GM23338 (cell line): ENCODE measurements around the gene SPN. TPM values are rescaled to one million over a fixed set of nuclear protein-coding genes. Genes with fewer than 3 reads are reported as not detected.

ENCODE experiments used
- ATAC-seq: fragments of 200-7000 bp; cut with Tn5 transposase; 3 replicates; pipeline ENCODE4 v1.9.1; 2020
- DNase-seq: peaks from one replicate; pipeline ENCODE4 v3.0.0-alpha.2; 2015; ENCODE audit warnings: low spot score
- H2AFZ ChIP-seq: fragments of 200-600 bp; sonication (generic); 2 replicates; pipeline ENCODE4 v1.8.0; 2016; ENCODE audit warnings: antibody characterized with exemption, mild to moderate bottlenecking, moderate library complexity
- H3F3A ChIP-seq: fragments of 200-600 bp; sonication (generic); replicated peaks from 2 replicates; pipeline ENCODE4 v1.8.0; 2017; ENCODE audit warnings: antibody characterized with exemption, mixed run types, low read depth
- H3K27ac ChIP-seq: fragments of 200-600 bp; sonication (generic); 2 replicates; pipeline ENCODE4 v1.6.1; 2016; ENCODE audit warnings: low read depth
- H3K27me3 ChIP-seq: fragments of 200-600 bp; sonication (generic); 2 replicates; pipeline ENCODE4 v1.8.0; 2016; ENCODE audit warnings: mild to moderate bottlenecking, mixed run types, moderate library complexity; ENCODE audit not compliant: insufficient read depth
- H3K36me3 ChIP-seq: fragments of 200-600 bp; sonication (generic); 2 replicates; pipeline ENCODE4 v1.8.0; 2016; ENCODE audit warnings: mild to moderate bottlenecking; ENCODE audit not compliant: insufficient read depth
- H3K4me1 ChIP-seq: fragments of 200-600 bp; sonication (generic); 2 replicates; pipeline ENCODE4 v1.8.0; 2016; ENCODE audit warnings: mild to moderate bottlenecking, moderate library complexity; ENCODE audit not compliant: insufficient read depth
- H3K4me2 ChIP-seq: fragments of 200-600 bp; sonication (generic); 2 replicates; pipeline ENCODE4 v1.7.1; 2017; ENCODE audit warnings: mixed run types
- H3K4me3 ChIP-seq: fragments of 200-600 bp; sonication (generic); 2 replicates; pipeline ENCODE4 v1.6.1; 2016; ENCODE audit warnings: mixed run types
- H3K79me2 ChIP-seq: fragments of 200-600 bp; sonication (generic); replicated peaks from 2 replicates; pipeline ENCODE4 v1.8.0; 2017; ENCODE audit warnings: mild to moderate bottlenecking; ENCODE audit not compliant: insufficient read depth
- H3K9me2 ChIP-seq: fragments of 200-600 bp; sonication (generic); 2 replicates; pipeline ENCODE4 v1.8.0; 2017; ENCODE audit not compliant: insufficient read depth
- H4K20me1 ChIP-seq: fragments of 200-600 bp; sonication (generic); replicated peaks from 2 replicates; pipeline ENCODE4 v1.8.0; 2017; ENCODE audit warnings: mild to moderate bottlenecking; ENCODE audit not compliant: insufficient read depth
- H3K27ac Mint-ChIP-seq: 2 replicates; pipeline ENCODE4 v1.8.0; 2020; ENCODE audit warnings: inconsistent platforms, mild to moderate bottlenecking, moderate library complexity, mixed read lengths
- H3K27me3 Mint-ChIP-seq: 3 replicates; pipeline ENCODE4 v1.8.0; 2022; ENCODE audit warnings: low read depth, mild to moderate bottlenecking, moderate library complexity, mixed read lengths, inconsistent platforms; ENCODE audit not compliant: insufficient read depth, poor library complexity
- H3K36me3 Mint-ChIP-seq: 3 replicates; pipeline ENCODE4 v1.8.0; 2021; ENCODE audit warnings: low read depth, mild to moderate bottlenecking, inconsistent platforms, moderate library complexity, mixed read lengths
- H3K4me1 Mint-ChIP-seq: 3 replicates; pipeline ENCODE4 v1.8.0; 2020; ENCODE audit warnings: mild to moderate bottlenecking, inconsistent platforms, mixed read lengths
- H3K4me3 Mint-ChIP-seq: 3 replicates; pipeline ENCODE4 v1.8.0; 2021; ENCODE audit warnings: moderate library complexity, mild to moderate bottlenecking, inconsistent platforms, mixed read lengths
- H3K9me3 Mint-ChIP-seq: 3 replicates; pipeline ENCODE4 v1.8.0; 2020; ENCODE audit warnings: moderate library complexity, mild to moderate bottlenecking, inconsistent platforms, mixed read lengths
- CREB1 ChIP-seq: fragments of 250-450 bp; sonication (Bioruptor Pico); IDR thresholded peaks from 2 replicates; pipeline ENCODE4 v1.5.0; 2020; ENCODE audit warnings: low read depth, mild to moderate bottlenecking, moderate library complexity
- EZH2phosphoT487 ChIP-seq: fragments of 200-600 bp; sonication (generic); IDR thresholded peaks from one replicate; pipeline ENCODE4 v1.8.1; 2018; ENCODE audit warnings: antibody characterized with exemption; ENCODE audit not compliant: unreplicated experiment
- JUNB ChIP-seq: IDR thresholded peaks from one replicate; pipeline ENCODE4 v1.6.1; 2016; ENCODE audit warnings: antibody characterized with exemption; ENCODE audit not compliant: unreplicated experiment
- POLR2AphosphoS5 ChIP-seq: IDR thresholded peaks from 2 replicates; pipeline ENCODE4 v1.6.1; 2016; ENCODE audit warnings: antibody characterized with exemption, low read depth
- ZNF114 ChIP-seq: fragments of 250-450 bp; sonication (Bioruptor Pico); IDR thresholded peaks from 2 replicates; pipeline ENCODE4 v1.5.0; 2020; ENCODE audit warnings: mild to moderate bottlenecking, moderate library complexity
- ZNF331 ChIP-seq: fragments of 250-450 bp; sonication (Bioruptor Pico); IDR thresholded peaks from 2 replicates; pipeline ENCODE4 v1.5.0; 2020; ENCODE audit warnings: low read depth, mild to moderate bottlenecking, moderate library complexity
- polyA plus RNA-seq: library from polyadenylated mRNA; unstranded; fragments of >200 nt; fragmentation: Nextera tagmentation; extraction: Ambion mirVana; gene quantifications from 2 replicates; pipeline ENCODE4 v1.2.1, GENCODE V29; 2016
- total RNA-seq: library from RNA; depleted of rRNA; stranded (reverse); fragments of >200 nt; shearing (Covaris generic); gene quantifications from 2 replicates; pipeline ENCODE4 v1.2.3, GENCODE V29; 2014
- TF ChIP-seq, protein P1 (sequence below): IDR thresholded peaks from one replicate; pipeline ENCODE4 v1.6.1; 2018; ENCODE audit warnings: antibody characterized with exemption; ENCODE audit not compliant: unreplicated experiment
- TF ChIP-seq, protein P2 (sequence below): fragments of 250-450 bp; sonication (Bioruptor Pico); IDR thresholded peaks from 2 replicates; pipeline ENCODE4 v1.5.0; 2020; ENCODE audit warnings: mild to moderate bottlenecking, moderate library complexity

The SPN gene
- total and polyA plus RNA-seq, 2 experiments from 2014 or later = 0.52 to 2.3 TPM

DNA sequence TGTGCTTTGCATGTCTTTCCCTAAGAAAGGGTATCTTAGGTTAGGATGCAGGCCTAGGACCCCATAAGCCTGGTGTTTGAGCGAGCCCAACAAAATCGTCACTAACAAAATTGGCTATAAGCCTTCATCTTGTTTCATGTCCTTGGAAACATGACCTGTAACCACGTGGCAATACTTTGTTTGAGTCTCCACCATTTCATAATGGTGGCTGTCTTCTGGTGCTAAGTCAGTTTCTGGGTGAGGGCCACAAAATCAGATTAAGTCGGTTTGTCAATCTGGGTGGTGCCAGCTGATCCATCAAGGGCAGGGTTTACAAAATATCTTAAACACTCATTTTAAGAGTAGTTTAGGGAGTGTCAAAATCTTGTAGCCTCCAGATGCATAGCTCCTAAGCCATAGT lies 49.8 kb downstream of the SPN start:
- no peak for ATAC-seq
- Histone ChIP-seq H4K20me1 (peaks cover 25% of the 10 kb centered on the region), H3F3A (peaks cover 29% of the 10 kb centered on the region; the same call in 1 of the 2 replicates), H3K4me3 (peak overlapping the region; percentile 63; the same call in 1 of the 2 replicates), H2AFZ (no peak overlapping the region), H3K36me3 (peaks cover 34% of the 10 kb centered on the region), H3K9me2 (no peaks in the 10 kb centered on the region), H3K27ac (peak overlapping the region; percentile 96), H3K4me1 (peaks cover 43% of the 10 kb centered on the region), H3K27me3 (no peaks in the 10 kb centered on the region), H3K79me2 (peaks cover 80% of the 10 kb centered on the region), H3K4me2 (peak overlapping the region; percentile 86)
- H3K4me1 Mint-ChIP-seq = peaks cover 38% of the 10 kb centered on the region
- H3K36me3 Mint-ChIP-seq = peaks cover 79% of the 10 kb centered on the region
- peaks cover 20% of the 10 kb centered on the region; the same call in 2 of the 3 replicates for H3K9me3 Mint-ChIP-seq
- peaks cover 34% of the 10 kb centered on the region for H3K27me3 Mint-ChIP-seq
- no peak for DNase-seq
- TF ChIP-seq, protein P1, sequence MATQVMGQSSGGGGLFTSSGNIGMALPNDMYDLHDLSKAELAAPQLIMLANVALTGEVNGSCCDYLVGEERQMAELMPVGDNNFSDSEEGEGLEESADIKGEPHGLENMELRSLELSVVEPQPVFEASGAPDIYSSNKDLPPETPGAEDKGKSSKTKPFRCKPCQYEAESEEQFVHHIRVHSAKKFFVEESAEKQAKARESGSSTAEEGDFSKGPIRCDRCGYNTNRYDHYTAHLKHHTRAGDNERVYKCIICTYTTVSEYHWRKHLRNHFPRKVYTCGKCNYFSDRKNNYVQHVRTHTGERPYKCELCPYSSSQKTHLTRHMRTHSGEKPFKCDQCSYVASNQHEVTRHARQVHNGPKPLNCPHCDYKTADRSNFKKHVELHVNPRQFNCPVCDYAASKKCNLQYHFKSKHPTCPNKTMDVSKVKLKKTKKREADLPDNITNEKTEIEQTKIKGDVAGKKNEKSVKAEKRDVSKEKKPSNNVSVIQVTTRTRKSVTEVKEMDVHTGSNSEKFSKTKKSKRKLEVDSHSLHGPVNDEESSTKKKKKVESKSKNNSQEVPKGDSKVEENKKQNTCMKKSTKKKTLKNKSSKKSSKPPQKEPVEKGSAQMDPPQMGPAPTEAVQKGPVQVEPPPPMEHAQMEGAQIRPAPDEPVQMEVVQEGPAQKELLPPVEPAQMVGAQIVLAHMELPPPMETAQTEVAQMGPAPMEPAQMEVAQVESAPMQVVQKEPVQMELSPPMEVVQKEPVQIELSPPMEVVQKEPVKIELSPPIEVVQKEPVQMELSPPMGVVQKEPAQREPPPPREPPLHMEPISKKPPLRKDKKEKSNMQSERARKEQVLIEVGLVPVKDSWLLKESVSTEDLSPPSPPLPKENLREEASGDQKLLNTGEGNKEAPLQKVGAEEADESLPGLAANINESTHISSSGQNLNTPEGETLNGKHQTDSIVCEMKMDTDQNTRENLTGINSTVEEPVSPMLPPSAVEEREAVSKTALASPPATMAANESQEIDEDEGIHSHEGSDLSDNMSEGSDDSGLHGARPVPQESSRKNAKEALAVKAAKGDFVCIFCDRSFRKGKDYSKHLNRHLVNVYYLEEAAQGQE = no peak
- H3K27ac Mint-ChIP-seq = peak overlapping the region; percentile 44; the same call in 1 of the 2 replicates
- peak overlapping the region; percentile 96; the same call in 2 of the 3 replicates for H3K4me3 Mint-ChIP-seq

DNA sequence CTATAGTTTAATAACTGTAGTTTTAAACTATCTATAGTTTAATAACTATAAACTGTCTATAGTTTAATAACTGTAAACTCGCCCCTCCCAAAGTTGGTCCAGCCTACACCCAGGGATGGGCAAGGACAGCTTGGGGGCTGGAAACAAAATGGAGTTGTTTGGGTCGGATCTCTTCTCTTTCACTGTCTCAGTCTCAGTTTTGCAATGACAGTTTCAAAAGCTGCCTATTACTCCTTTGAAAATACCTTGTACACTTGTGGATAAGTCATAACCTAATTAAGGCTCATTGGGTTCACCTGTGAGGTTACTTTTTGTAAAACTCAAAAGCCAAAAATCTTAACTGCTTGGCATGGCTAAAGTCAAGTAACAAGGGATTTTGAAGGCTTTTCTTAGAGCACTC lies 51.3 kb downstream of the SPN start:
- Histone ChIP-seq H3K36me3 (peaks cover 35% of the 10 kb centered on the region), H3K4me3 (no peak overlapping the region), H2AFZ (no peak overlapping the region), H4K20me1 (peaks cover 27% of the 10 kb centered on the region), H3K27ac (peak overlapping the region; percentile 51; the same call in 1 of the 2 replicates), H3K27me3 (no peaks in the 10 kb centered on the region), H3K79me2 (peaks cover 93% of the 10 kb centered on the region), H3K9me2 (no peaks in the 10 kb centered on the region), H3K4me2 (no peak overlapping the region), H3K4me1 (peaks cover 53% of the 10 kb centered on the region), H3F3A (peaks cover 29% of the 10 kb centered on the region; the same call in 1 of the 2 replicates)
- peaks cover 7% of the 10 kb centered on the region; the same call in 2 of the 3 replicates for H3K9me3 Mint-ChIP-seq
- no peak overlapping the region for H3K4me3 Mint-ChIP-seq
- no peak overlapping the region for H3K27ac Mint-ChIP-seq
- ATAC-seq = no peak
- peaks cover 89% of the 10 kb centered on the region for H3K36me3 Mint-ChIP-seq
- H3K27me3 Mint-ChIP-seq = peaks cover 28% of the 10 kb centered on the region
- H3K4me1 Mint-ChIP-seq = peaks cover 47% of the 10 kb centered on the region
- DNase-seq = no peak
- TF ChIP-seq CREB1 (CRISPR knock-in tag) = no peak
- TF ChIP-seq POLR2AphosphoS5 = no peak
- no peak for TF ChIP-seq ZNF114
- TF ChIP-seq ZNF331 = no peak
- TF ChIP-seq, protein P1 = no peak
- TF ChIP-seq JUNB = no peak
- TF ChIP-seq, protein P2, sequence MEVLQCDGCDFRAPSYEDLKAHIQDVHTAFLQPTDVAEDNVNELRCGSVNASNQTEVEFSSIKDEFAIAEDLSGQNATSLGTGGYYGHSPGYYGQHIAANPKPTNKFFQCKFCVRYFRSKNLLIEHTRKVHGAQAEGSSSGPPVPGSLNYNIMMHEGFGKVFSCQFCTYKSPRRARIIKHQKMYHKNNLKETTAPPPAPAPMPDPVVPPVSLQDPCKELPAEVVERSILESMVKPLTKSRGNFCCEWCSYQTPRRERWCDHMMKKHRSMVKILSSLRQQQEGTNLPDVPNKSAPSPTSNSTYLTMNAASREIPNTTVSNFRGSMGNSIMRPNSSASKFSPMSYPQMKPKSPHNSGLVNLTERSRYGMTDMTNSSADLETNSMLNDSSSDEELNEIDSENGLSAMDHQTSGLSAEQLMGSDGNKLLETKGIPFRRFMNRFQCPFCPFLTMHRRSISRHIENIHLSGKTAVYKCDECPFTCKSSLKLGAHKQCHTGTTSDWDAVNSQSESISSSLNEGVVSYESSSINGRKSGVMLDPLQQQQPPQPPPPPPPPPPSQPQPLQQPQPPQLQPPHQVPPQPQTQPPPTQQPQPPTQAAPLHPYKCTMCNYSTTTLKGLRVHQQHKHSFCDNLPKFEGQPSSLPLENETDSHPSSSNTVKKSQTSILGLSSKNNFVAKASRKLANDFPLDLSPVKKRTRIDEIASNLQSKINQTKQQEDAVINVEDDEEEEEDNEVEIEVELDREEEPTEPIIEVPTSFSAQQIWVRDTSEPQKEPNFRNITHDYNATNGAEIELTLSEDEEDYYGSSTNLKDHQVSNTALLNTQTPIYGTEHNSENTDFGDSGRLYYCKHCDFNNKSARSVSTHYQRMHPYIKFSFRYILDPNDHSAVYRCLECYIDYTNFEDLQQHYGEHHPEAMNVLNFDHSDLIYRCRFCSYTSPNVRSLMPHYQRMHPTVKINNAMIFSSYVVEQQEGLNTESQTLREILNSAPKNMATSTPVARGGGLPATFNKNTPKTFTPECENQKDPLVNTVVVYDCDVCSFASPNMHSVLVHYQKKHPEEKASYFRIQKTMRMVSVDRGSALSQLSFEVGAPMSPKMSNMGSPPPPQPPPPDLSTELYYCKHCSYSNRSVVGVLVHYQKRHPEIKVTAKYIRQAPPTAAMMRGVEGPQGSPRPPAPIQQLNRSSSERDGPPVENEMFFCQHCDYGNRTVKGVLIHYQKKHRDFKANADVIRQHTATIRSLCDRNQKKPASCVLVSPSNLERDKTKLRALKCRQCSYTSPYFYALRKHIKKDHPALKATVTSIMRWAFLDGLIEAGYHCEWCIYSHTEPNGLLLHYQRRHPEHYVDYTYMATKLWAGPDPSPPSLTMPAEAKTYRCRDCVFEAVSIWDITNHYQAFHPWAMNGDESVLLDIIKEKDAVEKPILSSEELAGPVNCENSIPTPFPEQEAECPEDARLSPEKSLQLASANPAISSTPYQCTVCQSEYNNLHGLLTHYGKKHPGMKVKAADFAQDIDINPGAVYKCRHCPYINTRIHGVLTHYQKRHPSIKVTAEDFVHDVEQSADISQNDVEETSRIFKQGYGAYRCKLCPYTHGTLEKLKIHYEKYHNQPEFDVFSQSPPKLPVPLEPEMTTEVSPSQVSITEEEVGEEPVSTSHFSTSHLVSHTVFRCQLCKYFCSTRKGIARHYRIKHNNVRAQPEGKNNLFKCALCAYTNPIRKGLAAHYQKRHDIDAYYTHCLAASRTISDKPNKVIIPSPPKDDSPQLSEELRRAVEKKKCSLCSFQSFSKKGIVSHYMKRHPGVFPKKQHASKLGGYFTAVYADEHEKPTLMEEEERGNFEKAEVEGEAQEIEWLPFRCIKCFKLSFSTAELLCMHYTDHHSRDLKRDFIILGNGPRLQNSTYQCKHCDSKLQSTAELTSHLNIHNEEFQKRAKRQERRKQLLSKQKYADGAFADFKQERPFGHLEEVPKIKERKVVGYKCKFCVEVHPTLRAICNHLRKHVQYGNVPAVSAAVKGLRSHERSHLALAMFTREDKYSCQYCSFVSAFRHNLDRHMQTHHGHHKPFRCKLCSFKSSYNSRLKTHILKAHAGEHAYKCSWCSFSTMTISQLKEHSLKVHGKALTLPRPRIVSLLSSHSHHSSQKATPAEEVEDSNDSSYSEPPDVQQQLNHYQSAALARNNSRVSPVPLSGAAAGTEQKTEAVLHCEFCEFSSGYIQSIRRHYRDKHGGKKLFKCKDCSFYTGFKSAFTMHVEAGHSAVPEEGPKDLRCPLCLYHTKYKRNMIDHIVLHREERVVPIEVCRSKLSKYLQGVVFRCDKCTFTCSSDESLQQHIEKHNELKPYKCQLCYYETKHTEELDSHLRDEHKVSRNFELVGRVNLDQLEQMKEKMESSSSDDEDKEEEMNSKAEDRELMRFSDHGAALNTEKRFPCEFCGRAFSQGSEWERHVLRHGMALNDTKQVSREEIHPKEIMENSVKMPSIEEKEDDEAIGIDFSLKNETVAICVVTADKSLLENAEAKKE (CRISPR knock-in tag) = no peak
- TF ChIP-seq EZH2phosphoT487 = no peak
